ENCODE measurements around the gene PNMA6F.
"Not testable (repeated sequence)": the region's sequence is repeated elsewhere in the genome, so short reads cannot be mapped to it uniquely, and the experiment has no call there.

Gene PNMA6F

DNA sequence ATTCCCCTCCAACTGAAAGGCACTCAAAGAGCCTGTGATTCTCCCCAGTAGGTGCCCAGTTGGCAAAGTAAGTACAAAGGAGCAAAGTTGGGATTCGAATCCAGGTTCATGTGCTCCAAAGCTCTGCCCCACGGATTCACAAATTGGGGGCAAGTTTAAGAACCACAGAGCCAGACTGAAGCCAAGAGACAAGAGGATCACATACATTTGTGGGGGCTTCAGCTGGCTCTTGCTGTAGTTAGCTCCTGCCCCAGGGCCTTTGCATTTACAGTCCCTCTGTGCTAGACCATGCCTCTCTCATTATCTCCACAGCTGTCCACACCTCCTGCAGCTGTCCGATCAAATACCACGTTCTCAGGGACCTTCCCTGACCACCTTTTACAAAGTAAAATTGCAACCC lies 18.8 kb downstream of the PNMA6F start:
- DNase-seq (ENCODE audit: low spot score), result no peak

DNA sequence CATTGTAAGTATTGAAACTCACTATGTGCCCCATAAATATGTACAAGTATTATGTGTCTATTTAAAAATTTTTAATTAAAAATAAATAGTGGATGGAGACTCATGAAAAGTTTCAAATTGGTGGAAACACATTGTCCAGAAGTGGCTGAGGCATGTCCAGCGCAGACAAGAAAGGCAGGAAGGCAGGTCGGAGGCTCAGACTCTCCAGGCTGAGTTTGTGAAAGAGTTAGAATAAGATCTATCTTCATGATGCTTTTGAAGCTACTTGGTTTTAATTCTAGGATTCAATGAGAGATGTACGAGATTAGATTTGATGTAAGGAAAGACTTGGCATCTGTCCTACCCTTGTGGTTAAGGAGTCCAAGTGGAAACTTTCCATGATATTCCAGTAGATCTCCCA lies 19.8 kb downstream of the PNMA6F start:
- no peak for DNase-seq (ENCODE audit: low spot score)

DNA sequence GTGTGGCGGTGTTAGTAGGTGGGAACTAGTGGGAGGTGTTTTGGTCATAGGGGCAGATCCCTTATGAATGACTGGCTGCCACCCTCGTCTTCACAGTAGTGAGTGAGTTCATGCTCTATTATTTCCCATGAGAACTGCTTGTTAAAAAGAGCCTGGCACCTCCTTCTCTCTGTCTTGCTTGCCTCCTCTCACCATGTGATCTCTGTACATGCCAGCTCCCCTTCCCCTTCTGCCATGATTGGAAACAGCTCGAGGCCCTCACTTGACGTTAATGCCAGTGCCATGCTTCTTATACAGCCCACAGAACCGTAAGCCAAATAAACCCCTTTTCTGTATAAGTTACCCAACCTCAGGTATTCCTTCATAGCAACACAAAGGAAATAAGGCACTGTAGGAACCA lies 21.7 kb downstream of the PNMA6F start:
- DNase-seq (ENCODE audit: low spot score), result no peak

DNA sequence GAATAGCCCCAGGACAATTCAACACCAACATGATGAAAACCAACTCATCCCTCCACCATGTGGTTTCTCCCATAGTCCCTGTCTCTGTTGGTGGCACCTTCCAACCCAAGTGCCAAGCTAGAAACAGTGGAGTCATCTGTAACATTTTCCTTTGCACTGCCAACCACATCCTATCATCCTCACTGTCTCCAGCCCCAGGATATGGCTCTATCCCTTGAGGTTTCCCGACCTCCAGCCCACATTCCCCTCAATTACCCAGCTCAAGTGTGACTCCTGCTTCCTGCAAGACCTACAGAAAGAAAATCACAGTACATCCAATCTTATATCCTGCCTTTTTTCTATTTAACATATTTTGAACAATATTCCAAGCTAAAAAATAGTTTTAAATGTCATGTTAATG lies 24.2 kb downstream of the PNMA6F start:
- no peak for DNase-seq (ENCODE audit: low spot score)

DNA sequence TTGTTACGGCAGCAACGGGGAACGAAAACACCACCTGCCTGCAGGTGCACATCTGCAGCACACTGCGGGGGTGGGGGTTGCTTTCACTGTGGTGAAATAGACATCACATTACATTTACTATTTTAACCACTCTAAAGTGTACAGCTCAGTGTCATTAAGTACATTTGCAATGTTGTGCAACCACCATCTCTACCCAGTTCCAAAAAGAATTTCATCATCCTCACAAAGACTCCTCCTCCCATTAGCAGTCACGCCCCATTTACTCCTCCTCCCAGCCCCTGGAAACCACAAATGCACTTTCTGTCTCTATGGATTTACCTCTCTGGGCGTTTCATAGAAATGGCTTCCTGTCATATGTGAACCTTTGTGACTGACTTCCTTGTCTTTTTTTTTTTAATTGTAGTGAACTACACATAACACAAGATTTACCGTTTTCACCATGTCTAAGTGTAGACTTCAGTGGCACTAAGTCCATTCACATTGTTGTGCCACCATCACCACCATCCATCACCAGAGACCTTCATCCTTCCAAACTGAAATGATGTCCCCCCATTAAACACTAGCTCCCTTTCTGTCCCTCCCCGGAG lies 28.0 kb downstream of the PNMA6F start:
- DNase-seq (ENCODE audit: low spot score), result not testable (repeated sequence)

DNA sequence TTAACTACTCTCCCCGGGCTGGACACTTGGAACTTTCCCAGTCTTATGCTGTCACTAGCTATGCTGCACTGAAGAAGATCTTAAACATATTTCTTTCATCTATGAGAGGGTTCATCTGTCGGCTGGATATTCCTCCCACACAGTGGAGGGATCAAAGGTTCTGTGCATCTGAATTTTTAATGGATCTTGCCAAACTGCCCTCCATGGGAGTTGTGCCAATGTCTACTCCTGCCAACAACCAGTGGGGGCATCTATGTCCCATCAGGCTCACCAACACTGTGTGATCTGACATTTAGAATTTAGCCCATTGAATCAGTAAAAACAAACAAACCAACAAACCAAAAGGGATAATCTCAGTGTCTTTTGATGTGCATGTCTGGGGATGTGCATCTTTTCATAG lies 32.8 kb downstream of the PNMA6F start:
- DNase-seq (ENCODE audit: low spot score), result not testable (repeated sequence)

DNA sequence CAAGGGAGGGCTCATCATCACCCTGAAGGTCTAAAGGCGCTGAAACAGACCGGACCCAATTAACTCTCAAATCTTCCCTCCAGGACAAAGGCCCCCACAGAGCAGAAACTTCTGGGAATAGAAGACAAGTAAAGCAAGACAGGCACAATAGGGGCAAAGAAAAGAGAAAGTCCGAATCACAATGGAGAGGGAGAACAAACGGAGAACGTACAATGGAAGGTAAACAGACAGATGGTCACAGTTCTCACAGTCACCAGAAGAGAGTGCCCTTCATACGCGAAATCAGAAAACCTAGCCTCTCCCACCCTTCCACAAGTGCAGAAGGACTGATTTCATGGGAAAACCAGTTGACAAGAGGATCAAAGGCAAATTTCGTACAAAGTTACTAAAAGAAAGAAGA lies 35.9 kb downstream of the PNMA6F start:
- not testable (repeated sequence) for DNase-seq (ENCODE audit: low spot score)

DNA sequence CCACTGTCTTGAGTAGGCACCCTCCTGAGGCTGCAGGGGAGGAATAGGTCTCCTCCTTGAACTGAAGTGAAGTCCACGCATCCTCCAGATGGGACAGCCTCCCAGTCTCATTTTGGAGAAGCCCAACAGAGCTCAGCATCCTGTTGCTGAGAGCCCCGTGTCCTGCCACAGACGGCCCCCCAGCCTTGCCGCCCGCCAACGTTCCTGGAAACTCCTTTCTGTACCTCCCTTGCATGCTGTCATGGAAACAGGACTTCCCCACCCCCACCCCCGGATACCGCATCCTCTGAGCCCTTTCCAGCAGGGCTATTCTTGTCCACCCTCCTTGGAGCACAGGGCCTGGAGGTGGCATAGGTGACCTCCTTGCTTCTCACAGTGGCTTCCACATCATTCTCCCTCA lies 37.6 kb downstream of the PNMA6F start:
- DNase-seq (ENCODE audit: low spot score), result not testable (repeated sequence)

DNA sequence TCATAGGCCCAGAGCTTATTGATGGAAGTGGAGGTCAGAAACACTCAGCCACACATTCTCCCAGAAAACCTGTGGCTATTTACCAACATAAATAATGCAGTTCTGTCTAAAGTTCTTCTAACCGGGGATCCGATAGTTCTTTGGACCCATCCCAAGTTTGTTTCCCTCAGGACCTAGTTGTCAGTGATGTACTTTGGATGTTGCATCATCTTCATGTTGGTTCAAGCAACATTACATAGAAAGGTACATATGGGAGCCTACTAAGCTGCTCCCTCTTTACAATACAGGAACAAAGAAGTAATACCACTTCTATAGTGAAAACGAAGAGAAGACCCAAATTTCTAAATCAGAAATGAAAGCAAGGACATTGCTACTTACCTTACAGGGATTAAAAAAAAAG lies 39.8 kb downstream of the PNMA6F start:
- not testable (repeated sequence) for DNase-seq (ENCODE audit: low spot score)

DNA sequence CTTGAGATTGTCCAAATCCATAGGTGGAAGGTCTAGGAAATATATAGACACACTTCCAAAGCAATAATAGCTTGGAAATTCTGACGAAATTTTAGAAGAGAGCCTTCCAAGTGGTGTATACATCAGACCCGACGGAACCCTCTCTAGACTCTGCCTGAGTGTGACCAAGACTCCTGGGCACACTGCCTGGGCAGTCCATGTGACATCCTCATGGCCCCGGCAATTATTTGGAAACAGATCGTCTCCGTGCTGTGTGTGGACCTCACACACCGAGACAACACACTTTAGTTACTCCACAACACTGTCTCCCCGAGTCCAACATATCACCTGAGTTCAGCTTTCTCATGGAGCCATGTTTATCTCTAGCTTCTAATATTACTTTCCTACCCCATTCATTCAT lies 42.3 kb downstream of the PNMA6F start:
- not testable (repeated sequence) for DNase-seq (ENCODE audit: low spot score)

DNA sequence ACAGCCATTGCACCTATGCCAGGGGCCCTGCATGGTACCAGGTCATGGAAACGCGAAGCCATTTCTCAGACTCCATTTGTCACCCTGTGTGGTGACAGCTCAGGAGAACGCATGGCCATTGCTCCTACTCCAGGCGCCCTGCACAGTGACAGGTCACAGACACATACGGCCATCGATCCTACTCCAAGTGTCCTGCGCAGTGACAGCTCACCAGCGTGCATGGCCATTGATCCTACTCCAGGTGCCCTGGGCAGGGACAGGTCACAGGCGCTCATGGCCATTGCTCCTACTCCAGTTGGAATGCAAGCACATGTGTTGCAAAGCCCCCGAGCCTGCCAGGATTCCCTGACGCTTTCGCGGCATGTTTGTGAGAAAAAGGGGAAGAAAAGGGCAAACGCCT lies 45.5 kb downstream of the PNMA6F start:
- DNase-seq (ENCODE audit: low spot score), result not testable (repeated sequence)

DNA sequence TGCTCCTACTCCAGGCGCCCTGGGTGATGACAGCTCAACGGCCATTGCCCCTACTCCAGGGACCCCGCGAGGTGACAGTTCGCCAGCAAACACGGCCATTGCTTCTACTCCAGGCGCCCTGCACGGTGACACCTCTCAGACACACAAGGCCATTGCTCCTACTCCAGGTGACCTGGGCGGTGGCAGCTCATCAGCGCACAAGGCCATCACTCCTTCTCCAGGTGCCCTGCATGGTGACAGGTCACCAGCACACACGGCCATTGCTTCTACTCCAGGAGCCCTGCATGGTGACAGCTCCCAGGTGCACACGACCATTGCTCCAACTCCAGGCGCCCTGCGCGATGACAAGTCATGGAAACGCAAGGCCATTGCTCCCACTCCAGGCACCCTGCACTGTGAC lies 46.1 kb downstream of the PNMA6F start:
- DNase-seq (ENCODE audit: low spot score), result not testable (repeated sequence)

DNA sequence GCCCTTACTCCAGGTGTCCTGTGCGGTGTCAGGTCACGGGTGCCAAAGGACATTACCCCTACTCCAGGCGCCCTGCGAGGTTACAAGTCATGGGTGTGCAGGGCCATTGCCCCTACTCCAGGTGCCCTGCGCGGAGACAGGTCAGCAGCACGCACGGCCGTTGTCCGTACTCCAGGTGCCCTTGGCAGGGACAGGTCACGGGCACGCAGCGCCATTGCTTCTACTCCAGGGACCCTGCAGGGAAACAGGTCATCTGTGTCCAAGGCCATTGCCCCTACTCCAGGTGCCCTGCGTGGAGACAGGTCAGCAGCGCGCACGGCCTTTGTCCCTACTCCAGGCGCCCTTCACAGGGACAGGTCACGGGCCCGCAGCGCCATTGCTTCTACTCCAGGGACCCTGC lies 49.0 kb downstream of the PNMA6F start:
- not testable (repeated sequence) for DNase-seq (ENCODE audit: low spot score)

DNA sequence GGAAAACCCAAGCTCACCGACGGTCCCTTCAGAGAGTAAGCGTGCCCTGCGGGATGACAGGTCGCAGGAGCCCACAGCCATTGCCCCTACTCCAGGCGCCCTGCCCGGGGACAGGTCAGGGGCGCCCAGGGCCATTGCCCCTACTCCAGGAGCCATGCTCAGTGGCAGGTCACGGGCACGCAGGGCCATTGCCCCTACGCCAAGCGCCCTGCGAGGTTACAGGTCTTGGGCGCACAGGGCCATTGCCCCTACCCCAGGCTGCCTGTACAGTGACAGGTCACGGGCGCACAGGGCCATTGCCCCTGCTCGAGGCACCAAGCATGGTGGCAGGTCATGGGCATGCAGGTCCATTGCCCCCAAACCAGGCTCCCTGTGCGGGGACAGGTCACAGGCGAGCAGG lies 49.5 kb downstream of the PNMA6F start:
- DNase-seq (ENCODE audit: low spot score), result not testable (repeated sequence)

Data from hepatic stellate cell (primary cell).